HCT116 (cell line): Measurements from ENCODE around the gene TMEM156. TPM values are rescaled to one million over a fixed set of nuclear protein-coding genes. Genes with fewer than 3 reads are reported as not detected.

Experiments
- ATAC-seq: fragments of 200-7000 bp; cut with Tn5 transposase; 2 replicates; pipeline ENCODE4 v1.9.1; 2020; ENCODE audit warnings: mild to moderate bottlenecking, moderate library complexity
- BruUV-seq: library from RNA; stranded (reverse); fragments of 400-500 nt; replicated peaks from 2 replicates; lab custom pipeline; 2021; lab: Mats Ljungman, UMichigan
- CTCF ChIA-PET: fragments of 300-600 bp; sonication (Branson Sonifier 250); formaldehyde crosslinking; loops from one replicate; lab custom pipeline; 2021; ENCODE audit warnings: antibody characterized with exemption; lab: Charles Lee
- POLR2A ChIA-PET: fragments of 300-600, 350-600 bp; sonication (Branson Sonifier 250); formaldehyde crosslinking; loops from one replicate; lab custom pipeline; 2021; ENCODE audit warnings: antibody characterized with exemption; lab: Charles Lee
- RAD21 ChIA-PET, 2 experiments: fragments of 300-600 bp; sonication (Branson Sonifier 250); formaldehyde crosslinking; loops; one replicate each; lab custom pipeline; 2023; ENCODE audit warnings: low total read pairs in 2 of 2; ENCODE audit not compliant: uncharacterized antibody in 2 of 2, unreplicated experiment in 2 of 2, low non-redundant PET in 1 of 2; lab: Charles Lee
- DNase-seq: peaks from one replicate; pipeline ENCODE4 v3.0.0-alpha.2; 2010; ENCODE audit warnings: low read depth, low spot score
- H2AFZ ChIP-seq: fragments of 200-600 bp; shearing (Covaris generic), sonication (generic); 2 replicates; pipeline ENCODE4 v1.6.1; 2017; ENCODE audit warnings: low read depth, mixed run types, mixed read lengths, antibody characterized with exemption, low read length; ENCODE audit not compliant: poor library complexity, severe bottlenecking
- H3K27ac ChIP-seq: 2 replicates; pipeline ENCODE4 v1.5.1; 2012; ENCODE audit warnings: low read depth, low read length
- H3K27me3 ChIP-seq: fragments of 200-600 bp; sonication (generic); 2 replicates; pipeline ENCODE4 v1.6.1; 2016; ENCODE audit warnings: mixed run types, low read length, mixed read lengths; ENCODE audit not compliant: insufficient read depth
- H3K36me3 ChIP-seq, 2 experiments: fragments of 200-500 bp in 1 of 2; fragments of 200-600 bp in 1 of 2; sonication (Bioruptor generic) in 1 of 2; sonication (generic) in 1 of 2; 2 replicates each; pipeline versions ENCODE4 v1.5.1 to v1.6.1; 2014 to 2016; ENCODE audit warnings: low read length in 2 of 2, inconsistent platforms in 1 of 2, mixed read lengths in 1 of 2, mixed run types in 1 of 2; ENCODE audit not compliant: insufficient read depth in 2 of 2, control insufficient read depth in 1 of 2
- H3K4me1 ChIP-seq, 2 experiments: fragments of 200-600 bp in 1 of 2; sonication (generic) in 1 of 2; 2 replicates each; pipeline versions ENCODE4 v1.5.1 to v1.6.1; 2012 to 2017; ENCODE audit warnings: low read length in 2 of 2, inconsistent platforms in 1 of 2, mild to moderate bottlenecking in 1 of 2, mixed read lengths in 1 of 2, mixed run types in 1 of 2, moderate library complexity in 1 of 2; ENCODE audit not compliant: insufficient read depth in 2 of 2, control insufficient read depth in 1 of 2
- H3K4me2 ChIP-seq: fragments of 200-600 bp; sonication (generic); 2 replicates; pipeline ENCODE4 v1.6.1; 2017; ENCODE audit warnings: mixed run types, low read length, mixed read lengths
- H3K4me3 ChIP-seq, 2 experiments: fragments of 200-600 bp in 1 of 2; sonication (generic) in 1 of 2; replicated peaks in 1 of 2; 2 replicates each; pipeline ENCODE4 v1.5.1; 2011 to 2016; ENCODE audit warnings: low read length in 2 of 2, control low read depth in 1 of 2, low read depth in 1 of 2, mild to moderate bottlenecking in 1 of 2, mixed read lengths in 1 of 2, mixed run types in 1 of 2
- H3K79me2 ChIP-seq: fragments of 200-600 bp; sonication (generic); 2 replicates; pipeline ENCODE4 v1.6.1; 2017; ENCODE audit warnings: mild to moderate bottlenecking, mixed run types, low read length, moderate library complexity, mixed read lengths; ENCODE audit not compliant: insufficient read depth
- H3K9ac ChIP-seq: fragments of 200-600 bp; sonication (generic); 2 replicates; pipeline ENCODE4 v1.6.1; 2016; ENCODE audit warnings: low read length, mixed read lengths
- H3K9me2 ChIP-seq: fragments of 200-600 bp; sonication (generic), shearing (Covaris generic); 2 replicates; pipeline ENCODE4 v1.6.1; 2017; ENCODE audit warnings: mixed run types, mild to moderate bottlenecking, moderate library complexity; ENCODE audit not compliant: insufficient read depth
- H3K9me3 ChIP-seq, 2 experiments: fragments of 200-500 bp in 1 of 2; fragments of 200-600 bp in 1 of 2; sonication (Bioruptor generic) in 1 of 2; sonication (generic) in 1 of 2; 2 replicates each; pipeline ENCODE4 v1.6.1; 2014 to 2017; ENCODE audit warnings: low read length in 2 of 2, mixed read lengths in 2 of 2, inconsistent platforms in 1 of 2, low read depth in 1 of 2, mild to moderate bottlenecking in 1 of 2, mixed run types in 1 of 2, moderate library complexity in 1 of 2; ENCODE audit not compliant: control insufficient read depth in 1 of 2, insufficient read depth in 1 of 2
- H4K20me1 ChIP-seq: fragments of 200-600 bp; sonication (generic), shearing (Covaris generic); 2 replicates; pipeline ENCODE4 v1.6.1; 2017; ENCODE audit warnings: mixed run types, mild to moderate bottlenecking, moderate library complexity; ENCODE audit not compliant: insufficient read depth
- CEBPB ChIP-seq: IDR thresholded peaks from 2 replicates; pipeline ENCODE4 v1.6.1; 2012; ENCODE audit warnings: low read depth
- CTCF ChIP-seq, 3 experiments: fragments of 200-600 bp in 1 of 3; sonication (generic) in 1 of 3; IDR thresholded peaks in 2 of 3; conservative IDR thresholded peaks in 1 of 3; 2 replicates each; pipeline ENCODE4 v1.5.1; 2012 to 2017; ENCODE audit warnings: low read depth in 2 of 3, low read length in 2 of 3, antibody characterized with exemption in 1 of 3, borderline replicate concordance in 1 of 3, control low read depth in 1 of 3, mild to moderate bottlenecking in 1 of 3, mixed read lengths in 1 of 3, mixed run types in 1 of 3, moderate library complexity in 1 of 3; ENCODE audit not compliant: insufficient read depth in 1 of 3
- EGR1 ChIP-seq: IDR thresholded peaks from 2 replicates; pipeline ENCODE4 v1.6.1; 2012; ENCODE audit warnings: low read depth
- EZH2 ChIP-seq: fragments of 200-600 bp; sonication (generic); IDR thresholded peaks from 2 replicates; pipeline ENCODE4 v1.6.1; 2017; ENCODE audit warnings: antibody characterized with exemption, mixed run types
- EZH2phosphoT487 ChIP-seq: fragments of 200-600 bp; IDR thresholded peaks from 2 replicates; pipeline ENCODE4 v1.6.1; 2018; ENCODE audit warnings: antibody characterized with exemption, borderline replicate concordance
- JUND ChIP-seq: IDR thresholded peaks from 2 replicates; pipeline ENCODE4 v1.6.1; 2012
- POLR2AphosphoS5 ChIP-seq: IDR thresholded peaks from 2 replicates; pipeline ENCODE4 v1.6.1; 2011; ENCODE audit warnings: mild to moderate bottlenecking, low read depth, low read length, moderate library complexity
- RAD21 ChIP-seq: IDR thresholded peaks from 2 replicates; pipeline ENCODE4 v1.6.1; 2012; ENCODE audit warnings: low read depth, mild to moderate bottlenecking
- SRF ChIP-seq: IDR thresholded peaks from 2 replicates; pipeline ENCODE4 v1.6.1; 2012; ENCODE audit warnings: low read depth
- TCF7L2 ChIP-seq: IDR thresholded peaks from 2 replicates; pipeline ENCODE4 v1.7.0; 2011; ENCODE audit warnings: borderline replicate concordance, inconsistent platforms; ENCODE audit not compliant: insufficient read depth, insufficient read length; ENCODE audit errors: extremely low read depth
- YY1 ChIP-seq: IDR thresholded peaks from 2 replicates; pipeline ENCODE4 v1.6.1; 2011; ENCODE audit warnings: low read length, low read depth, moderate library complexity, mild to moderate bottlenecking; ENCODE audit not compliant: insufficient replicate concordance; ENCODE audit errors: extremely low read depth
- ZFX ChIP-seq: fragments of 450-650 bp; IDR thresholded peaks from 2 replicates; pipeline ENCODE4 v1.6.1; 2017
- ZNF274 ChIP-seq: fragments of 200-500 bp; sonication (Bioruptor generic); IDR thresholded peaks from 2 replicates; pipeline ENCODE4 v1.6.1; 2014; ENCODE audit warnings: mild to moderate bottlenecking, low read depth, low read length, inconsistent platforms
- intact Hi-C: fragments of 100-400 bp; cut with micrococcal nuclease; formaldehyde crosslinking; loops from 2 replicates; pipeline ENCODE4 v1.10.0; 2022
- total RNA-seq: library from RNA; stranded (reverse); gene quantifications from one replicate; pipeline ENCODE4 v1.2.1, GENCODE V29; 2021; ENCODE audit not compliant: unreplicated experiment
- TF ChIP-seq, protein P1 (sequence below): IDR thresholded peaks from 2 replicates; pipeline ENCODE4 v1.6.1; 2011; ENCODE audit warnings: mild to moderate bottlenecking, low read length, moderate library complexity; ENCODE audit not compliant: insufficient replicate concordance; ENCODE audit errors: extremely low read depth
- TF ChIP-seq, protein P2 (sequence below): IDR thresholded peaks from 2 replicates; pipeline ENCODE4 v1.6.1; 2012; ENCODE audit warnings: low read depth

Gene TMEM156
- total RNA-seq, 1 experiment from 2014 or later, result 0.22 TPM

DNA sequence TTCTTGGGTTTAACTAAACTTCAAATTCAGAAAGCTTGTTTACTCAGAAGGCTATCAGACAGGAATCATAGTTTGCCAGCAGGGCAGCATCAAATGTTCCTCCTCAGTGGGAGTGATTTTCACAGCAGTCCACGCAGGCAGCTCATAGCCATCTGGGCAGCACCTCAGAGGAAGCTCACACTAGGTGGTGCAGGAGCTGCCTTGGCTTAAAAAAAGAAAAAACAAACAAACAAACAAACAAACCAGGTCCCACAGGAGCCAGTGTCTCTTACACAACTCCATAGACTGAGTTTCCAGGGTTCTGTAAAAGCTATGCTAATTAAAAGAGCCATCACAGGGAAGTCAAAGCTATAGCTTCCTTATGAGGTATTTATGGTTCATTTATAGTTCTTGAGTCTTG lies 19.3 kb upstream of the TMEM156 start:
- ChIA-PET POLR2A (no interaction called here), RAD21 (no interaction called here)
- no peak for ATAC-seq

More for the DNA sequence above, 19.3 kb upstream of the TMEM156 start:
- Histone ChIP-seq H3K36me3 (no peaks in the 10 kb centered on the region), H3K4me2 (no peak overlapping the region), H4K20me1 (no peaks in the 10 kb centered on the region), H3K9ac (no peak overlapping the region), H3K9me3 (no peaks in the 10 kb centered on the region), H3K4me3 (no peak overlapping the region), H3K27ac (no peak overlapping the region), H3K79me2 (0 out of 2 replicates have a peak, but pooled peaks cover under 1% of the 10 kb centered on the region), H3K27me3 (no peaks in the 10 kb centered on the region), H3K9me2 (no peaks in the 10 kb centered on the region), H2AFZ (no peak overlapping the region), H3K4me1 (peaks cover 0 to 4% of the 10 kb centered on the region in 2 experiments; a peak in 1 of 4 replicates)
- intact Hi-C loops, result no loop called here
- CTCF ChIA-PET, result no interaction called here
- no TSS peak for BruUV-seq
- no peak for DNase-seq
- no peak for TF ChIP-seq EGR1
- TF ChIP-seq CTCF (IDR thresholded peaks at IDR 0.05 in 2 of 3, conservative IDR thresholded peaks at IDR 0.05 in 1 of 3; ENCODE audit: borderline replicate concordance in 1 of 3, insufficient read depth in 1 of 3, low read depth in 2 of 3, low read length in 2 of 3), result no peak
- TF ChIP-seq TCF7L2, result no peak
- TF ChIP-seq EZH2phosphoT487, result no peak
- no peak for TF ChIP-seq POLR2AphosphoS5
- no peak for TF ChIP-seq ZNF274
- TF ChIP-seq EZH2, result no peak
- no peak for TF ChIP-seq JUND
- TF ChIP-seq YY1, result no peak
- TF ChIP-seq, protein P1, sequence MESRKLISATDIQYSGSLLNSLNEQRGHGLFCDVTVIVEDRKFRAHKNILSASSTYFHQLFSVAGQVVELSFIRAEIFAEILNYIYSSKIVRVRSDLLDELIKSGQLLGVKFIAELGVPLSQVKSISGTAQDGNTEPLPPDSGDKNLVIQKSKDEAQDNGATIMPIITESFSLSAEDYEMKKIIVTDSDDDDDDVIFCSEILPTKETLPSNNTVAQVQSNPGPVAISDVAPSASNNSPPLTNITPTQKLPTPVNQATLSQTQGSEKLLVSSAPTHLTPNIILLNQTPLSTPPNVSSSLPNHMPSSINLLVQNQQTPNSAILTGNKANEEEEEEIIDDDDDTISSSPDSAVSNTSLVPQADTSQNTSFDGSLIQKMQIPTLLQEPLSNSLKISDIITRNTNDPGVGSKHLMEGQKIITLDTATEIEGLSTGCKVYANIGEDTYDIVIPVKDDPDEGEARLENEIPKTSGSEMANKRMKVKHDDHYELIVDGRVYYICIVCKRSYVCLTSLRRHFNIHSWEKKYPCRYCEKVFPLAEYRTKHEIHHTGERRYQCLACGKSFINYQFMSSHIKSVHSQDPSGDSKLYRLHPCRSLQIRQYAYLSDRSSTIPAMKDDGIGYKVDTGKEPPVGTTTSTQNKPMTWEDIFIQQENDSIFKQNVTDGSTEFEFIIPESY, result no peak
- no peak for TF ChIP-seq ZFX
- no peak for TF ChIP-seq RAD21
- TF ChIP-seq CEBPB, result no peak
- TF ChIP-seq, protein P2, sequence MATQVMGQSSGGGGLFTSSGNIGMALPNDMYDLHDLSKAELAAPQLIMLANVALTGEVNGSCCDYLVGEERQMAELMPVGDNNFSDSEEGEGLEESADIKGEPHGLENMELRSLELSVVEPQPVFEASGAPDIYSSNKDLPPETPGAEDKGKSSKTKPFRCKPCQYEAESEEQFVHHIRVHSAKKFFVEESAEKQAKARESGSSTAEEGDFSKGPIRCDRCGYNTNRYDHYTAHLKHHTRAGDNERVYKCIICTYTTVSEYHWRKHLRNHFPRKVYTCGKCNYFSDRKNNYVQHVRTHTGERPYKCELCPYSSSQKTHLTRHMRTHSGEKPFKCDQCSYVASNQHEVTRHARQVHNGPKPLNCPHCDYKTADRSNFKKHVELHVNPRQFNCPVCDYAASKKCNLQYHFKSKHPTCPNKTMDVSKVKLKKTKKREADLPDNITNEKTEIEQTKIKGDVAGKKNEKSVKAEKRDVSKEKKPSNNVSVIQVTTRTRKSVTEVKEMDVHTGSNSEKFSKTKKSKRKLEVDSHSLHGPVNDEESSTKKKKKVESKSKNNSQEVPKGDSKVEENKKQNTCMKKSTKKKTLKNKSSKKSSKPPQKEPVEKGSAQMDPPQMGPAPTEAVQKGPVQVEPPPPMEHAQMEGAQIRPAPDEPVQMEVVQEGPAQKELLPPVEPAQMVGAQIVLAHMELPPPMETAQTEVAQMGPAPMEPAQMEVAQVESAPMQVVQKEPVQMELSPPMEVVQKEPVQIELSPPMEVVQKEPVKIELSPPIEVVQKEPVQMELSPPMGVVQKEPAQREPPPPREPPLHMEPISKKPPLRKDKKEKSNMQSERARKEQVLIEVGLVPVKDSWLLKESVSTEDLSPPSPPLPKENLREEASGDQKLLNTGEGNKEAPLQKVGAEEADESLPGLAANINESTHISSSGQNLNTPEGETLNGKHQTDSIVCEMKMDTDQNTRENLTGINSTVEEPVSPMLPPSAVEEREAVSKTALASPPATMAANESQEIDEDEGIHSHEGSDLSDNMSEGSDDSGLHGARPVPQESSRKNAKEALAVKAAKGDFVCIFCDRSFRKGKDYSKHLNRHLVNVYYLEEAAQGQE, result no peak
- TF ChIP-seq SRF, result no peak
